PFSK-1 (cell line): Measurements from ENCODE around the gene ZNF621. TPM values are rescaled to one million over a fixed set of nuclear protein-coding genes. Genes with fewer than 3 reads are reported as not detected.

ENCODE experiments used
- FOXP2 ChIP-seq: optimal IDR thresholded peaks from 2 replicates; pipeline ENCODE3; 2011; ENCODE audit warnings: borderline replicate concordance, control low read depth, inconsistent platforms; ENCODE audit not compliant: insufficient read depth; ENCODE audit errors: extremely low read length, extremely low read depth
- POLR2AphosphoS5 ChIP-seq: IDR thresholded peaks from 2 replicates; pipeline ENCODE4 v1.6.1; 2012; ENCODE audit warnings: low read depth, mild to moderate bottlenecking, control low read depth, low read length, moderate library complexity
- SIN3A ChIP-seq: IDR thresholded peaks from 2 replicates; pipeline ENCODE4 v1.6.1; 2012; ENCODE audit warnings: mild to moderate bottlenecking, low read length, moderate library complexity, borderline replicate concordance; ENCODE audit not compliant: insufficient read depth
- TAF1 ChIP-seq: IDR thresholded peaks from 2 replicates; pipeline ENCODE4 v1.6.1; 2012; ENCODE audit warnings: low read length, control low read depth, borderline replicate concordance; ENCODE audit not compliant: insufficient read depth
- polyA plus RNA-seq: library from polyadenylated mRNA; unstranded; fragments of >200 nt; gene quantifications from one replicate; pipeline ENCODE4 v1.2.1, GENCODE V29; 2012; ENCODE audit warnings: low read depth, missing spikeins; ENCODE audit not compliant: insufficient read length
- TF ChIP-seq, protein P1 (sequence below), 2 experiments: IDR thresholded peaks; 2 replicates each; pipeline versions ENCODE4 v1.6.1 to v1.8.0; 2011 to 2012; ENCODE audit warnings: low read depth in 2 of 2, low read length in 2 of 2, control low read depth in 1 of 2, inconsistent platforms in 1 of 2, mild to moderate bottlenecking in 1 of 2, moderate library complexity in 1 of 2; ENCODE audit not compliant: insufficient read depth in 1 of 2

The ZNF621 gene
- 6.4 TPM for polyA plus RNA-seq

DNA sequence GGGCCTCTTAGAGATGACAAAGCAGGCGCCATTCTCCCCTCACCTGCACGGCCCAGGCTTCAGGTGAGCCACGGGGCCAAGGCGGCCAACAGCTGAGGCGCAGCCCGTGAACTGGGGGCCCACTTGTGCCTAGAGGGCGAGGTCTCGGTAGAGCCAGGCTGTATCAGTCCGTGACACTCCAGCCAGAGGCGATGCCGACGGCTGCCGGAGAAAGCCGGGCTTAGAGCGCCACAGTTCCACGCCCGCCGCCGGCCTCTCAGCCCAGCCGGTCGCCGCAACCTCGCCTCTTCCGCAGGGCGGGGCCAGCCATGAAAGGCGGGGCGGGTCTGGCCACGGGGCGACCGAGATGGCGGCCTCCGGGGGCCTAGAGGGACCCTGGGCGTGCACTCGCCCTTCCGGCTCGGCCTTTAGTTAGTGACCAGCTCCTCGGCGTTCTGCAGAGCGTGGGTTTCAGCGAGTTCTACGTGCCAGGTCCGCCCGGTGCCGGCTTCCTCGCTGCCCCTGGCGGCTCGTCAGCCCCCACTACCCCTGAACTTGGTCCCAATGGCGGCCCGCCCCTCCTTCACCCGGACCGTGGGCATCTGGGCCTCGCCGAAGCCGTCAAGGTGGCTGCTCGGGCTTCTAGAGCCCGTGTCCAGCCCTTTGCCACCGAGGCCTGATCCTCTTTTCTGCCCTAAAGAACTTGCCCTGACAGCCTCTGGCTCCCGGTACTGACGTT is at the start of gene ZNF621:
Gene ZNF621, plus strand, starts transcription at position 393 of the 718 bp plus-strand sequence. CDS start 881 bp downstream, outside the sequence.
- TF ChIP-seq POLR2AphosphoS5 (peak; percentile 83), SIN3A (no peak), FOXP2 (peak; percentile 54), TAF1 (0 out of 2 replicates have a peak, but pooled peaks have one; percentile 53)
- TF ChIP-seq, protein P1, sequence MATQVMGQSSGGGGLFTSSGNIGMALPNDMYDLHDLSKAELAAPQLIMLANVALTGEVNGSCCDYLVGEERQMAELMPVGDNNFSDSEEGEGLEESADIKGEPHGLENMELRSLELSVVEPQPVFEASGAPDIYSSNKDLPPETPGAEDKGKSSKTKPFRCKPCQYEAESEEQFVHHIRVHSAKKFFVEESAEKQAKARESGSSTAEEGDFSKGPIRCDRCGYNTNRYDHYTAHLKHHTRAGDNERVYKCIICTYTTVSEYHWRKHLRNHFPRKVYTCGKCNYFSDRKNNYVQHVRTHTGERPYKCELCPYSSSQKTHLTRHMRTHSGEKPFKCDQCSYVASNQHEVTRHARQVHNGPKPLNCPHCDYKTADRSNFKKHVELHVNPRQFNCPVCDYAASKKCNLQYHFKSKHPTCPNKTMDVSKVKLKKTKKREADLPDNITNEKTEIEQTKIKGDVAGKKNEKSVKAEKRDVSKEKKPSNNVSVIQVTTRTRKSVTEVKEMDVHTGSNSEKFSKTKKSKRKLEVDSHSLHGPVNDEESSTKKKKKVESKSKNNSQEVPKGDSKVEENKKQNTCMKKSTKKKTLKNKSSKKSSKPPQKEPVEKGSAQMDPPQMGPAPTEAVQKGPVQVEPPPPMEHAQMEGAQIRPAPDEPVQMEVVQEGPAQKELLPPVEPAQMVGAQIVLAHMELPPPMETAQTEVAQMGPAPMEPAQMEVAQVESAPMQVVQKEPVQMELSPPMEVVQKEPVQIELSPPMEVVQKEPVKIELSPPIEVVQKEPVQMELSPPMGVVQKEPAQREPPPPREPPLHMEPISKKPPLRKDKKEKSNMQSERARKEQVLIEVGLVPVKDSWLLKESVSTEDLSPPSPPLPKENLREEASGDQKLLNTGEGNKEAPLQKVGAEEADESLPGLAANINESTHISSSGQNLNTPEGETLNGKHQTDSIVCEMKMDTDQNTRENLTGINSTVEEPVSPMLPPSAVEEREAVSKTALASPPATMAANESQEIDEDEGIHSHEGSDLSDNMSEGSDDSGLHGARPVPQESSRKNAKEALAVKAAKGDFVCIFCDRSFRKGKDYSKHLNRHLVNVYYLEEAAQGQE (IDR thresholded peaks at IDR 0.05; ENCODE audit: insufficient read depth in 1 of 2, low read depth in 2 of 2, low read length in 2 of 2) = peak; percentile 15 to 38; a peak in 1 of 4 replicates

DNA sequence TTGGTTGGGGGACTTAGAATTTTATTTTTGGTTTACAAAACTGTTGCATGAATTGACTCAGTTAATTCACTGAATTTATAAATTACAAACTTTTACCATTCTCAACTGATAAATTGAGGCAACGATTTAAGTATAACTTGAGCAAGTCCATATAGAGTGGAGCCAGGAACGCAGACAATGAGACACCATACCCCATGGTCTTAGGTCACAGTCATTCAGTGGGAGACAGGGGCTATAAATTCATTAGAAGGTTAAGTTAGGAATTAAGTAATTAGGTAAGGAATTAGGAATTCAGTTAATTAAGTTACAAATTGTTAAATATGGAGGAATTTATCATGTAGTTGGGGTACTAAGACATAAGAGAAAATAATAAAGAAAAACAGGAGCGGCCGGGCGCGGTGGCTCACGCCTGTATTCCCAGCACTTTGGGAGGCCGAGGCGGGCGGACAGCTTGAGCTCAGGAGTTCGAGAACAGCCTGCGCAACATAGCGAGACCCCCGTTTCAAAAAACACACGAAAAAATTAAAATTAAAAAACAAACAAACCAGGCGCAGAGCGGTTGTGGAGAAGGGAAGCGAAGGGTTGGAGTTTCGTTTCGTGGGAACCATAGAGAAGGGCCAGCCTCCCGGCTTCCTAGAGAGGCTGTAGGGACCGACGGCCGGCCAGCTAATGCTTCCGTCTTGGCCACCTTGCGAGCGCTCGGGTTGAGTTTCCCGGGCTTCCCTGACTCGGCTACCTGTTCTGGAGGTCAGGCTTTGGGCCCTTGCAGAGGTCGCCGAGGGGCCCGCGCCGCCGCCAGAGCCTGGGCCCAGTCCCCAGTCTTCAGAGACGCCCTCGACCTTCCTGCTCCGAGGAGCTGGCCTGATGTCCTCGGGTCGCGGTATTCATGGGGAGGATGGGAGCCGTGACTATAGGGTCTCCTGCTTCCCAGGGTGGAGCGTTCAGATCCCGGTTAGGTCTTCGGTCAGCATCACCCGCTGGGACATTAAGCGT is 48.0 kb upstream of the ZNF621 start, which contains the start of gene ZNF619:
Gene ZNF619, plus strand, starts transcription at position 645 of the 993 bp plus-strand sequence. CDS start 858 bp downstream, outside the sequence.
- no peak for TF ChIP-seq FOXP2
- TF ChIP-seq SIN3A = no peak
- peak; percentile 73 for TF ChIP-seq POLR2AphosphoS5
- 0 out of 2 replicates have a peak, but pooled peaks have one; percentile 56 for TF ChIP-seq TAF1
- TF ChIP-seq, protein P1 (IDR thresholded peaks at IDR 0.05; ENCODE audit: insufficient read depth in 1 of 2, low read depth in 2 of 2, low read length in 2 of 2) = no peak

DNA sequence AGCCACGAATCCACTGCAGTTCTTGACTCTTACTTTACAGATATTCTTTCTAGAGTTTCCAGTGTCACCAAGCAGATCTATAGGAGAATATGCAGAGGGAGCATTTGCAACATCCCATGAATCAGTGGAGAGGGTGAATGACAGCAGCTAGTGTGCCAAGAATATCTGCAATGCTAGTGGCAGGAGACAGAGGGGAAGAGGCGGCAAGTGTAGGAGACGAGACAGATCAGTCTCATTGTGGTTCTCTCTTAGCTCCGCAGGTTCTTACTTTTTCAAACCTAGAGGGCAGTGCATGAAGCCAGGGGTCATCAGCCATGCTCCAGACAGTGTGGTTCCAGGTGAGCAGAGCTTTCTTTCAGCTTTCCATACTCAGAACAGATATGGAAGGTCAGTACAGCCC is 47.1 kb upstream of the ZNF621 start:
- TF ChIP-seq TAF1 (no peak), FOXP2 (no peak), SIN3A (no peak), POLR2AphosphoS5 (no peak)
- TF ChIP-seq, protein P1 (IDR thresholded peaks at IDR 0.05; ENCODE audit: insufficient read depth in 1 of 2, low read depth in 2 of 2, low read length in 2 of 2) = no peak

DNA sequence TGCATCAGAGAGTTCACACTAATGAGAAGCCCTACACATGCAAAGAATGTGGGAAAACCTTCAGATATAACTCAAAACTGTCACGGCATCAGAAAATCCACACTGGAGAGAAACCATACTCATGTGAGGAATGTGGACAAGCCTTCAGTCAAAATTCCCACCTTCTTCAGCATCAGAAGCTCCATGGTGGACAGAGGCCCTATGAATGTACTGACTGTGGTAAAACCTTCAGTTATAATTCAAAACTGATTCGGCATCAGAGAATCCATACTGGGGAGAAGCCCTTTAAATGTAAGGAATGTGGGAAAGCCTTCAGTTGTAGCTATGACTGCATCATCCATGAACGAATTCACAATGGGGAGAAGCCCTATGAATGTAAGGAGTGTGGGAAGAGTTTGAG is 37.6 kb upstream of the ZNF621 start:
- no peak for TF ChIP-seq POLR2AphosphoS5
- no peak for TF ChIP-seq TAF1

DNA sequence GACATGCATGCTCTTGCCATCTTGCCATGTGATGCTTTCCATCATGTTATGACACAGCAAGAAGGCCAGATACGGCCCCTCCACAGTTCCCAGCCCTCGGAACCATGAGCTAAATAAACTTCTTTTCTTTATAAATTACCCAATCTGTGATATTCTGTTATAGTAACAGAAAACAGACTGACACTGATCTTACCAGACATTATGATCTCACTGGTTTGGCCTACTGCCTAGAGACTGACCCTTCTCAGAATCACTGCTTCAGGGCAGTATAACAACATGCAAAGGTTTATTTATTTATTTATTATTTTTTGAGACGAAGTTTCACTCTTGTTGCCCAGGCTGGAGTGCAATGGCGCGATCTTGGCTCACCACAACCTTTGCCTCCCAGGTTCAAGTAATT is 33.8 kb upstream of the ZNF621 start:
- TF ChIP-seq, protein P1 (IDR thresholded peaks at IDR 0.05; ENCODE audit: insufficient read depth in 1 of 2, low read depth in 2 of 2, low read length in 2 of 2) = no peak
- no peak for TF ChIP-seq FOXP2
